Epithelial cell of esophagus (primary cell): ENCODE data around the gene FGL2.
A peak's percentile ranks its signal among the peaks of the same experiment; 100 is the strongest.
"Not testable (repeated sequence)": the region's sequence is repeated elsewhere in the genome, so short reads cannot be mapped to it uniquely, and the experiment has no call there.

ENCODE experiments used
- DNase-seq: peaks from one replicate; pipeline ENCODE4 v3.0.0; 2010; ENCODE audit warnings: low read depth
- H3K4me3 ChIP-seq: 2 replicates; pipeline ENCODE4 v1.5.1; 2011; ENCODE audit warnings: mild to moderate bottlenecking, low read length, control low read depth
- TF ChIP-seq, protein P1 (sequence below): IDR thresholded peaks from 2 replicates; pipeline ENCODE4 v1.5.1; 2011; ENCODE audit warnings: low read depth, mild to moderate bottlenecking, low read length, control low read depth, inconsistent platforms; ENCODE audit not compliant: insufficient read depth; ENCODE audit errors: missing control alignments

Gene FGL2

DNA sequence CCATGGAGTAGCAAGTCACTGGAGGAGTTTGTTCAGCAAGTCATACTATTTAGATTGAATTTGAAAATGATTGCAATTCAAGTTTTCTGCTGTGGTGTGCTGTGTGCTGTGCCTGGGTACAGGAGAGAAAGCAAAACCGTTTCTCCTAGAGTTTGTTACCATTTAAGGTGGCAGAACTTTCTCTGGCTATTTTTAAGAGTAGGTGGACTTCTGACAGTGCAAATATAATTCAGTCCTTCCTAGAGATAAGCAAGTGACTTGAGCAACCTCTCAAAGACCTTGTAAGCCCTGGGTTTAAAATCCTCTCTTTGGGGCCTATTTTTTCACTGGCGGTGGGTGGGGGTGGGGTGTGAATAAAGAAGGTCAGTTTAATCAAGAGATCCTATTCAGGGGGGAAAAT lies 42.9 kb upstream of the FGL2 start:
- H3K4me3 ChIP-seq, result no peak overlapping the region

DNA sequence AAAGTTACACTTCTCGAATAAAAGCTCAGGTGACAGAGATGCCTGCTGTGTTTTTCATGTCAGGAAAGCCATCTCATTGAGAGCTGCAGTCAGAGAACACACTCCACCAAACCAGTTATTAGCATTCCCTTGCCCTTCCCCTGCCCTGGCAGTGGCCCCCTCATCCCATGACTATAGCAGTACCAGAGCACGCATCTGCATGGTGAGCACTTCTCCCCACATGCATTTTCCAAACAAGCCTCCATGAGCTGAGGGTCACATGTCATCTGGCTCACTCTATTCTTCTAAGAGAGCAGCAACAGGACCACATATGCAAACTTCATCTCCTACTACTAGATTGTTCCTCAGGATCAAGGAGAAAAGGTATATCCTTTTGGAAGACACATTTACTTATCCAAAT lies 42.4 kb upstream of the FGL2 start:
- TF ChIP-seq, protein P1, sequence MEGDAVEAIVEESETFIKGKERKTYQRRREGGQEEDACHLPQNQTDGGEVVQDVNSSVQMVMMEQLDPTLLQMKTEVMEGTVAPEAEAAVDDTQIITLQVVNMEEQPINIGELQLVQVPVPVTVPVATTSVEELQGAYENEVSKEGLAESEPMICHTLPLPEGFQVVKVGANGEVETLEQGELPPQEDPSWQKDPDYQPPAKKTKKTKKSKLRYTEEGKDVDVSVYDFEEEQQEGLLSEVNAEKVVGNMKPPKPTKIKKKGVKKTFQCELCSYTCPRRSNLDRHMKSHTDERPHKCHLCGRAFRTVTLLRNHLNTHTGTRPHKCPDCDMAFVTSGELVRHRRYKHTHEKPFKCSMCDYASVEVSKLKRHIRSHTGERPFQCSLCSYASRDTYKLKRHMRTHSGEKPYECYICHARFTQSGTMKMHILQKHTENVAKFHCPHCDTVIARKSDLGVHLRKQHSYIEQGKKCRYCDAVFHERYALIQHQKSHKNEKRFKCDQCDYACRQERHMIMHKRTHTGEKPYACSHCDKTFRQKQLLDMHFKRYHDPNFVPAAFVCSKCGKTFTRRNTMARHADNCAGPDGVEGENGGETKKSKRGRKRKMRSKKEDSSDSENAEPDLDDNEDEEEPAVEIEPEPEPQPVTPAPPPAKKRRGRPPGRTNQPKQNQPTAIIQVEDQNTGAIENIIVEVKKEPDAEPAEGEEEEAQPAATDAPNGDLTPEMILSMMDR, result no peak
- no peak overlapping the region for H3K4me3 ChIP-seq
- no peak for DNase-seq

More for the DNA sequence above, 42.9 kb upstream of the FGL2 start:
- no peak for DNase-seq
- TF ChIP-seq, protein P1, result no peak

DNA sequence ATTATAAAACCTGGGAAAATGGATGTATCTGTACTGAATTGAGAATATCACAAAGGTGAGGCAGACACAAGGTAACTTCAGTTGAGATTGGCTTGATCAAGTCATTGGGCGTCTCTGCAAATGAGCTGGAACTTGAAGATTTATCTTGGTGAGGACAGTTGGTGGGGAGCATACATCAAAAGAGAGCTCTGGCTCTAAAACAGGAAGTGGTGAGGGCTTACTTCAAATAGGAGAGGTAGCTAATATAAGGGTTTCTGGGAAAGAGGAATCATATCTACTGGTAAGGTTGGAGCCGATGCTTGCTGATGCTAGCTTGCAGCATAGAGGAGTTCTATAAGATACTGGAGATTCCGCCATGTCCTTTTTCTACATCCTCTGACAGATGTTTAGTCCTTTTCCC lies 39.9 kb upstream of the FGL2 start:
- no peak overlapping the region for H3K4me3 ChIP-seq
- DNase-seq, result no peak

DNA sequence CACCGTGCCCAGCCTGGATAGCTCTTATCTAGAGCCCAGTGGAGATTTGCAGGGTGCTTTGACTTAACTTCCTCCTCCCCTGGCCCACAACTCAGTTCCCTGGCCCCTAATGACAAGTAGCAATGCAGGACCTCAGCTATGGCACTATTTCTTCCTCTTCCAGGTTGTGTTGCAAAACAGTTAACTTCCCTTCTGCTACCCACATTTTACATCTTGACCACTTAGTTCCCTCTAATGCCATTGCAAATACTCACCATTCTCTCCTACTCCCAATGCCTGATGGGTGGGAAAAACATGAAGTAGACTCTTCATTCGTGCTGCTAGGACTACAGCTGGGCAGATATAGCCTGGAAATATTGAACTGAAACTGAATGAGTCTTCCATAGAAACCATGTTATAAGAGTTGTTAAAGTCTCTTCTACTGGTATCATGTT lies 39.1 kb upstream of the FGL2 start:
- no peak overlapping the region for H3K4me3 ChIP-seq
- TF ChIP-seq, protein P1, result no peak
- DNase-seq, result no peak

More for the DNA sequence above, 39.9 kb upstream of the FGL2 start:
- TF ChIP-seq, protein P1, result no peak

DNA sequence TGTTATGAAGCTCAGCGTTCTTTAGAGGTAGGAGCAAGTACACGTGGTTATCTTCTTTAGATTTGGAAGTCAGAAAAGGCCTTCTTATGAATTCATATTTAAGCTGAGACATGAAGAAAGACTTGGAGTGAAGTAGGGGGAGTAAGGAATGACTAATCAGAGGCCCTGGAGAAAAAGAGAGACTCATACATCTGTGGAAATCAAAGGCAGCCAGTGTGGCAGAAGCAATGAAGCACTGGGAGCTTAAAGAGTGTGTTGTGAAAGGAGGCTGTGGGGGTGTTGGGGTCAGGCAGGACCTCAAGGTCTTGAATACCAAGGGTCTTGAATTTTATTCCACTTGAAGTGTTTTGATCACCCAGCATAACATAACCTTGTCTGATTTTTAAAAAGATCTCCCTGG lies 35.7 kb upstream of the FGL2 start:
- no peak overlapping the region for H3K4me3 ChIP-seq
- DNase-seq, result peak; percentile 51
- TF ChIP-seq, protein P1, result no peak

DNA sequence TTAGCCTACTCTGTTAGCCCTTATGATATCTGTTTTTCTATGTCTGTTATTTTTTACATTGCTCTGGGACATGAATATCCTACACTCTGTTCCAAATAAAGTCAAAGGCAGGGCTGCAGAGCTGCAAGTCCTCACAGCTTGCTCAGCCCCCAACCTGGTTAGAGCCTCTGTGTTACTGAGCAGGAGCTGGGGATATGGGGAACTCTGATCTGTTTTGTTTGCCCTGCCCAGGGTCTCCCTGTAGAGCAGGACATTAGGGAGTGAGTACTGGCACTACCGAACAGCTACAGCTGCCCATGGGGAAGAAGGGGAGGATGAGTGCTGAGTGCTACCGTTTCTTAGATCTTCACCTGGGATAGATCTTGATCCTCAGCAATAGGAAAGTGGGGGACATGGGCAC lies 32.8 kb upstream of the FGL2 start:
- DNase-seq, result no peak
- no peak overlapping the region for H3K4me3 ChIP-seq
- TF ChIP-seq, protein P1, result no peak

GRCh38 chr7:77228795-77229194 lies 29.2 kb upstream of the FGL2 start:
- not testable (repeated sequence) for H3K4me3 ChIP-seq, DNase-seq

GRCh38 chr7:77226357-77226839 lies 26.8 kb upstream of the FGL2 start:
- DNase-seq, result no peak
- no peak overlapping the region for H3K4me3 ChIP-seq
- TF ChIP-seq, protein P1, result no peak
